GM21786 (cell line): ENCODE results near the gene MBTPS2.
"Not testable (repeated sequence)": the region's sequence is repeated elsewhere in the genome, so short reads cannot be mapped to it uniquely, and the experiment has no call there.

ENCODE experiments used
- ATAC-seq: cut with Tn5 transposase; IDR thresholded peaks from one replicate; pipeline ENCODE4 v1.9.1; 2021; ENCODE audit not compliant: unreplicated experiment

MBTPS2 gene

GRCh38 chrX:21855937-21856415 lies 16.6 kb downstream of the MBTPS2 start, which contains the start of gene YY2:
TSS of gene YY2 (plus strand) at chrX:21855987. CDS start at chrX:21856485, 498 bp downstream.
- no peak for ATAC-seq

- no peak for ATAC-seq
Measured at GRCh38 chrX:21856504-21856903, 17.1 kb downstream of the MBTPS2 start.

GRCh38 chrX:21863241-21863640 lies 23.8 kb downstream of the MBTPS2 start:
- ATAC-seq: no peak

- no peak for ATAC-seq
Measured at GRCh38 chrX:21865436-21865835, 26.0 kb downstream of the MBTPS2 start.

- no peak for ATAC-seq
Measured at GRCh38 chrX:21870494-21870893, 31.1 kb downstream of the MBTPS2 start.

- no peak for ATAC-seq
Measured at GRCh38 chrX:21873063-21873775, 33.8 kb downstream of the MBTPS2 start.

- not testable (repeated sequence) for ATAC-seq
Measured at GRCh38 chrX:21874182-21874581, 34.8 kb downstream of the MBTPS2 start.

GRCh38 chrX:21875013-21875412 lies 35.6 kb downstream of the MBTPS2 start:
- no peak for ATAC-seq

- ATAC-seq: no peak
Measured at GRCh38 chrX:21881881-21882574, 42.6 kb downstream of the MBTPS2 start.

GRCh38 chrX:21883258-21883657 lies 43.8 kb downstream of the MBTPS2 start:
- no peak for ATAC-seq

- no peak for ATAC-seq
Measured at GRCh38 chrX:21885568-21885967, 46.2 kb downstream of the MBTPS2 start.

- ATAC-seq: no peak
Measured at GRCh38 chrX:21905313-21905712, 65.9 kb downstream of the MBTPS2 start.

- ATAC-seq: no peak
Measured at GRCh38 chrX:21905953-21906352, 66.5 kb downstream of the MBTPS2 start.

- no peak for ATAC-seq
Measured at GRCh38 chrX:21907260-21907659, 67.8 kb downstream of the MBTPS2 start.

- no peak for ATAC-seq
Measured at GRCh38 chrX:21911481-21911880, 72.1 kb downstream of the MBTPS2 start.

- ATAC-seq: no peak
Measured at GRCh38 chrX:21912220-21912619, 72.8 kb downstream of the MBTPS2 start.

GRCh38 chrX:21912989-21913388 lies 73.6 kb downstream of the MBTPS2 start:
- no peak for ATAC-seq

GRCh38 chrX:21926116-21926515 lies 86.7 kb downstream of the MBTPS2 start:
- no peak for ATAC-seq

- ATAC-seq: peak; percentile 79
Measured at GRCh38 chrX:21926527-21927278, 87.3 kb downstream of the MBTPS2 start.

GRCh38 chrX:21929209-21929608 lies 89.8 kb downstream of the MBTPS2 start:
- no peak for ATAC-seq

GRCh38 chrX:21930986-21931385 lies 91.6 kb downstream of the MBTPS2 start:
- no peak for ATAC-seq
